OCI-LY3 (cell line): Measurements from ENCODE around the gene SWT1.

Experiments used
- H2AFZ ChIP-seq: fragments of 200-600, 300-600 bp; shearing (Covaris generic); 2 replicates; pipeline ENCODE4 v1.6.0; 2014; ENCODE audit warnings: antibody characterized with exemption, low read depth, low read length
- H3K27ac ChIP-seq: fragments of 200-600, 300-600 bp; sonication (generic); 2 replicates; pipeline ENCODE4 v1.5.1; 2014; ENCODE audit warnings: mild to moderate bottlenecking, low read length, moderate library complexity, mixed read lengths
- H3K27me3 ChIP-seq: fragments of 200-600, 300-600 bp; sonication (generic); 2 replicates; pipeline ENCODE4 v1.6.1; 2014; ENCODE audit warnings: low read depth, low read length, mixed read lengths
- H3K36me3 ChIP-seq: fragments of 200-600, 300-600 bp; sonication (generic); replicated peaks from 2 replicates; pipeline ENCODE3; 2014; ENCODE audit warnings: low read depth, low read length, mixed read lengths
- H3K4me1 ChIP-seq: fragments of 300-600, 200-600 bp; sonication (generic); 2 replicates; pipeline ENCODE4 v1.6.1; 2014; ENCODE audit warnings: low read length, mixed read lengths
- H3K4me2 ChIP-seq: fragments of 200-600, 300-600 bp; sonication (generic); 2 replicates; pipeline ENCODE4 v1.6.1; 2014; ENCODE audit warnings: low read length, mixed read lengths
- H3K4me3 ChIP-seq: fragments of 300-600, 200-600 bp; sonication (generic); 2 replicates; pipeline ENCODE4 v1.5.1; 2014; ENCODE audit warnings: antibody characterized with exemption, mild to moderate bottlenecking, low read length, moderate library complexity
- H3K79me2 ChIP-seq: fragments of 300-600, 200-600 bp; shearing (Covaris generic); 2 replicates; pipeline ENCODE4 v1.6.1; 2014; ENCODE audit warnings: mild to moderate bottlenecking, low read length, mixed read lengths
- H3K9ac ChIP-seq: fragments of 300-600, 200-600 bp; shearing (Covaris generic); 2 replicates; pipeline ENCODE4 v1.6.0; 2014; ENCODE audit warnings: mild to moderate bottlenecking, low read length, moderate library complexity
- H3K9me3 ChIP-seq: fragments of 200-600, 300-600 bp; shearing (Covaris generic); 2 replicates; pipeline ENCODE4 v1.6.1; 2014; ENCODE audit warnings: low read length, mixed read lengths; ENCODE audit not compliant: insufficient read depth
- H4K20me1 ChIP-seq: fragments of 200-600, 300-600 bp; sonication (generic); 2 replicates; pipeline ENCODE4 v1.6.1; 2016; ENCODE audit warnings: low read length, mixed read lengths; ENCODE audit not compliant: insufficient read depth
- CTCF ChIP-seq: fragments of 200-600, 300-600 bp; sonication (generic); IDR thresholded peaks from 2 replicates; pipeline ENCODE4 v1.5.1; 2014; ENCODE audit warnings: antibody characterized with exemption, low read length, low read depth
- EZH2phosphoT487 ChIP-seq: fragments of 200-600 bp; shearing (Covaris generic); IDR thresholded peaks from 2 replicates; pipeline ENCODE4 v1.6.1; 2018; ENCODE audit warnings: antibody characterized with exemption, mixed run types, low read depth

The SWT1 gene

DNA sequence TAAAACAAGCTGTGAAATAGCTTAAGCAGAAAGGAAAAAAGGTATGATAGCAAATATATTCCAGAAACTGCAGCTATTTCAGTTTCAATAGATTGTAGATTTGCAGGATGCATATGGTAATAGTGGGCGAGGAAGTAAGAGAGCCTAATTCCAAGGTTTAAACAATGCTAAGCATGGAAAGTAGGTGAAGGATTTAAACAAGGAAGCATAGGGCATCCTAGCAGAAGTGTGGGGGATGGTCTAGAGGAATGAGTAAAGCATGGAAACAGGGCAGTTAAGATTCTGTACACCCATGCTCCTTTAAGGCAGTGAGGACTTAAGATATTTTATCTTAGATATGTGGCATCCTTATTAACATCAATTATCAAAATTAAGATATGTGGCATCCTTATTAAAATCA, 157.4 kb downstream of the SWT1 start:
- Histone ChIP-seq H3K9ac (peak overlapping the region; percentile 98), H4K20me1 (peaks cover 66% of the 10 kb centered on the region), H3K79me2 (peaks cover 91% of the 10 kb centered on the region), H3K4me1 (peaks cover 53% of the 10 kb centered on the region), H3K27ac (peak overlapping the region; percentile 92), H3K36me3 (peaks cover 71% of the 10 kb centered on the region), H3K27me3 (no peaks in the 10 kb centered on the region), H3K4me3 (peak overlapping the region; percentile 85), H2AFZ (no peak overlapping the region), H3K9me3 (no peaks in the 10 kb centered on the region), H3K4me2 (peak overlapping the region; percentile 70)
- TF ChIP-seq CTCF: no peak
- no peak for TF ChIP-seq EZH2phosphoT487

GRCh38 chr1:185315445-185316071, 158.6 kb downstream of the SWT1 start:
- peaks cover 57% of the 10 kb centered on the region for H3K4me1 ChIP-seq

GRCh38 chr1:185316163-185317033, 159.4 kb downstream of the SWT1 start:
- peak overlapping the region; percentile 98 for H3K9ac ChIP-seq
- no peaks in the 10 kb centered on the region for H3K9me3 ChIP-seq
- H3K4me2 ChIP-seq: peak overlapping the region; percentile 70
- peak overlapping the region; percentile 92 for H3K27ac ChIP-seq
- peaks cover 80% of the 10 kb centered on the region for H3K79me2 ChIP-seq
- no peak for TF ChIP-seq EZH2phosphoT487
- TF ChIP-seq CTCF: no peak
- no peak overlapping the region for H2AFZ ChIP-seq
- H3K36me3 ChIP-seq: peaks cover 64% of the 10 kb centered on the region
- peaks cover 56% of the 10 kb centered on the region for H3K4me1 ChIP-seq
- H3K27me3 ChIP-seq: no peaks in the 10 kb centered on the region
- peaks cover 46% of the 10 kb centered on the region for H4K20me1 ChIP-seq
- H3K4me3 ChIP-seq: peak overlapping the region; percentile 85

More at GRCh38 chr1:185315445-185316071, 158.6 kb downstream of the SWT1 start:
- Histone ChIP-seq H3K9ac (peak overlapping the region; percentile 98), H4K20me1 (peaks cover 55% of the 10 kb centered on the region), H3K27me3 (no peaks in the 10 kb centered on the region), H3K36me3 (peaks cover 70% of the 10 kb centered on the region), H2AFZ (no peak overlapping the region), H3K27ac (peak overlapping the region; percentile 92), H3K4me3 (peak overlapping the region; percentile 85), H3K79me2 (peaks cover 89% of the 10 kb centered on the region), H3K9me3 (no peaks in the 10 kb centered on the region), H3K4me2 (peak overlapping the region; percentile 70)
- TF ChIP-seq CTCF (no peak), EZH2phosphoT487 (no peak)
